Measurements from ENCODE around the gene NOTCH2NLA. TPM values are rescaled to one million over a fixed set of nuclear protein-coding genes. Genes with fewer than 3 reads are reported as not detected.
"Not testable (repeated sequence)": the region's sequence is repeated elsewhere in the genome, so short reads cannot be mapped to it uniquely, and the experiment has no call there.

The NOTCH2NLA gene
- total RNA-seq, 2 donors from 2014 or later = 43.3 to 107 TPM

GRCh38 chr1:146254569-146255197, 25.9 kb upstream of the NOTCH2NLA start:
- H3K27me3 ChIP-seq (replicated peaks; ENCODE audit: insufficient read depth); H3K4me1 ChIP-seq (replicated peaks); H3K36me3 ChIP-seq; H3K27ac ChIP-seq; H3K9me3 ChIP-seq; DNase-seq (ENCODE audit: low spot score); H3K4me3 ChIP-seq; intact Hi-C loops (cut with DNase I): not testable (repeated sequence)
- no CpG with 5 or more reads among the region's 4 CpGs for WGBS

GRCh38 chr1:146253249-146253855, 24.5 kb upstream of the NOTCH2NLA start:
- intact Hi-C loops (cut with DNase I); DNase-seq (ENCODE audit: low spot score); H3K9me3 ChIP-seq; H3K27ac ChIP-seq; H3K27me3 ChIP-seq (replicated peaks; ENCODE audit: insufficient read depth); H3K4me1 ChIP-seq (replicated peaks); H3K36me3 ChIP-seq; H3K4me3 ChIP-seq: not testable (repeated sequence)
- 17% methylated on average over 1 of the region's 4 CpGs for WGBS

- H3K27ac ChIP-seq; H3K9me3 ChIP-seq; H3K27me3 ChIP-seq (replicated peaks; ENCODE audit: insufficient read depth); H3K4me3 ChIP-seq; H3K36me3 ChIP-seq; DNase-seq (ENCODE audit: low spot score); intact Hi-C loops (cut with DNase I); H3K4me1 ChIP-seq (replicated peaks): not testable (repeated sequence)
- WGBS = no CpG with 5 or more reads among the region's 1 CpG
Measured at GRCh38 chr1:146251523-146251922, 22.7 kb upstream of the NOTCH2NLA start.

- H3K4me3 ChIP-seq; H3K9me3 ChIP-seq; H3K4me1 ChIP-seq (replicated peaks); H3K27ac ChIP-seq; H3K36me3 ChIP-seq; DNase-seq (ENCODE audit: low spot score); H3K27me3 ChIP-seq (replicated peaks; ENCODE audit: insufficient read depth); intact Hi-C loops (cut with DNase I): not testable (repeated sequence)
- no CpG with 5 or more reads among the region's 4 CpGs for WGBS
Measured at GRCh38 chr1:146248643-146249042, 19.8 kb upstream of the NOTCH2NLA start.

- no CpG with 5 or more reads among the region's 2 CpGs for WGBS
- H3K4me3 ChIP-seq; H3K36me3 ChIP-seq; DNase-seq (ENCODE audit: low spot score); intact Hi-C loops (cut with DNase I); H3K9me3 ChIP-seq; H3K4me1 ChIP-seq (replicated peaks); H3K27me3 ChIP-seq (replicated peaks; ENCODE audit: insufficient read depth); H3K27ac ChIP-seq: not testable (repeated sequence)
Measured at GRCh38 chr1:146236626-146237025, 7.8 kb upstream of the NOTCH2NLA start.

GRCh38 chr1:146236026-146236601, 7.3 kb upstream of the NOTCH2NLA start:
- H3K4me1 ChIP-seq (replicated peaks); H3K9me3 ChIP-seq; DNase-seq (ENCODE audit: low spot score): not testable (repeated sequence)

GRCh38 chr1:146228144-146228682, 608 bp downstream of the NOTCH2NLA start:
- intact Hi-C loops (cut with DNase I); H3K27me3 ChIP-seq (replicated peaks; ENCODE audit: insufficient read depth); H3K9me3 ChIP-seq; H3K36me3 ChIP-seq; H3K4me1 ChIP-seq (replicated peaks): not testable (repeated sequence)
- 0% methylated on average over 17 of the region's 53 CpGs for WGBS
- Histone ChIP-seq H3K27ac (peak overlapping the region; percentile 81 to 89), H3K4me3 (peak overlapping the region; percentile 52 to 75)
- peak; percentile 2 for DNase-seq (ENCODE audit: low spot score)

More at GRCh38 chr1:146236026-146236601, 7.3 kb upstream of the NOTCH2NLA start:
- H3K27ac ChIP-seq; H3K36me3 ChIP-seq; intact Hi-C loops (cut with DNase I); H3K27me3 ChIP-seq (replicated peaks; ENCODE audit: insufficient read depth); H3K4me3 ChIP-seq: not testable (repeated sequence)
- WGBS = no CpG with 5 or more reads among the region's 5 CpGs

GRCh38 chr1:146174531-146174930, 54.3 kb downstream of the NOTCH2NLA start:
- H3K4me3 ChIP-seq; H3K36me3 ChIP-seq; H3K27me3 ChIP-seq (replicated peaks; ENCODE audit: insufficient read depth); H3K9me3 ChIP-seq; DNase-seq (ENCODE audit: low spot score); intact Hi-C loops (cut with DNase I); H3K4me1 ChIP-seq (replicated peaks); H3K27ac ChIP-seq: not testable (repeated sequence)
- WGBS = 14% methylated on average over 1 of the region's 5 CpGs

GRCh38 chr1:146167740-146168139, 61.1 kb downstream of the NOTCH2NLA start:
- H3K4me3 ChIP-seq; H3K27ac ChIP-seq; intact Hi-C loops (cut with DNase I); DNase-seq (ENCODE audit: low spot score); H3K4me1 ChIP-seq (replicated peaks); H3K27me3 ChIP-seq (replicated peaks; ENCODE audit: insufficient read depth); H3K9me3 ChIP-seq; H3K36me3 ChIP-seq: not testable (repeated sequence)
- no CpG with 5 or more reads among the region's 1 CpG for WGBS

- H3K27me3 ChIP-seq (replicated peaks; ENCODE audit: insufficient read depth); H3K4me1 ChIP-seq (replicated peaks); H3K4me3 ChIP-seq; intact Hi-C loops (cut with DNase I); H3K36me3 ChIP-seq; H3K9me3 ChIP-seq; H3K27ac ChIP-seq; DNase-seq (ENCODE audit: low spot score): not testable (repeated sequence)
- WGBS = no CpG with 5 or more reads among the region's 1 CpG
Measured at GRCh38 chr1:146167273-146167672, 61.5 kb downstream of the NOTCH2NLA start.

GRCh38 chr1:146144465-146144864, 84.4 kb downstream of the NOTCH2NLA start, which contains the start of gene NBPF10:
TSS of gene NBPF10 (minus strand) at chr1:146144804. CDS start at chr1:146144769, 35 bp downstream.
- intact Hi-C loops (cut with DNase I); DNase-seq (ENCODE audit: low spot score); H3K4me1 ChIP-seq (replicated peaks); H3K36me3 ChIP-seq; H3K27ac ChIP-seq; H3K9me3 ChIP-seq; H3K27me3 ChIP-seq (replicated peaks; ENCODE audit: insufficient read depth); H3K4me3 ChIP-seq: not testable (repeated sequence)
- WGBS = no CpG with 5 or more reads among the region's 7 CpGs
